Activated CD4-positive, alpha-beta T cell treated with anti-CD3 and anti-CD28 coated beads, Interleukin-2, amount 50 U/mL, for 16 hours (primary cell): Measurements from ENCODE around the gene UBE2I.
"Not testable (repeated sequence)": the region's sequence is repeated elsewhere in the genome, so short reads cannot be mapped to it uniquely, and the experiment has no call there.

Source experiments
- DNase-seq: peaks from one replicate; pipeline ENCODE4 v3.0.0-alpha.2; 2020

UBE2I gene

GRCh38 chr16:1277617-1278282 lies 31.7 kb upstream of the UBE2I start:
- DNase-seq = no peak

GRCh38 chr16:1278477-1278876 lies 31.0 kb upstream of the UBE2I start:
- no peak for DNase-seq

- DNase-seq = no peak
Measured at GRCh38 chr16:1279081-1279944, 30.1 kb upstream of the UBE2I start.

GRCh38 chr16:1279945-1280589 lies 29.4 kb upstream of the UBE2I start:
- DNase-seq = no peak

GRCh38 chr16:1280783-1281182 lies 28.7 kb upstream of the UBE2I start:
- DNase-seq = no peak

- DNase-seq = no peak
Measured at GRCh38 chr16:1281517-1281916, 27.9 kb upstream of the UBE2I start.

- no peak for DNase-seq
Measured at GRCh38 chr16:1282324-1282973, 27.0 kb upstream of the UBE2I start.

- DNase-seq = no peak
Measured at GRCh38 chr16:1283296-1283695, 26.1 kb upstream of the UBE2I start.

- no peak for DNase-seq
Measured at GRCh38 chr16:1283996-1284616, 25.3 kb upstream of the UBE2I start.

- no peak for DNase-seq
Measured at GRCh38 chr16:1285669-1286512, 23.5 kb upstream of the UBE2I start.

- no peak for DNase-seq
Measured at GRCh38 chr16:1286513-1287094, 22.8 kb upstream of the UBE2I start.

GRCh38 chr16:1287982-1288670 lies 21.3 kb upstream of the UBE2I start:
- DNase-seq = no peak

- no peak for DNase-seq
Measured at GRCh38 chr16:1288813-1289476, 20.5 kb upstream of the UBE2I start.

GRCh38 chr16:1289477-1289866 lies 20.0 kb upstream of the UBE2I start:
- DNase-seq = no peak

- no peak for DNase-seq
Measured at GRCh38 chr16:1290063-1290501, 19.4 kb upstream of the UBE2I start.

- no peak for DNase-seq
Measured at GRCh38 chr16:1290860-1291575, 18.4 kb upstream of the UBE2I start.

GRCh38 chr16:1291576-1291974 lies 17.9 kb upstream of the UBE2I start:
- DNase-seq = no peak

- not testable (repeated sequence) for DNase-seq
Measured at GRCh38 chr16:1292208-1292607, 17.2 kb upstream of the UBE2I start.

- DNase-seq = not testable (repeated sequence)
Measured at GRCh38 chr16:1292808-1293207, 16.6 kb upstream of the UBE2I start.
